ENCODE measurements around the gene UNC45B.
A peak's percentile ranks its signal among the peaks of the same experiment; 100 is the strongest.
"Not testable (repeated sequence)": the region's sequence is repeated elsewhere in the genome, so short reads cannot be mapped to it uniquely, and the experiment has no call there.

Gene UNC45B

GRCh38 chr17:35141681-35142466 is 5.7 kb upstream of the UNC45B start, which contains the start of gene NLE1:
Gene NLE1, minus strand, starts transcription at chr17:35142303. Its CDS starts 28 bp downstream, at chr17:35142275.
- peak; percentile 67 to 76 (median 74) for DNase-seq
- peak within 1 kb of the TSS; percentile 69 for H3K27ac ChIP-seq (ENCODE audit: insufficient read depth, low read length, poor library complexity, severe bottlenecking)
- H3K4me3 ChIP-seq (ENCODE audit: insufficient read depth, low read depth, low read length, poor library complexity, severe bottlenecking): peak within 1 kb of the TSS; percentile 89
- H3K36me3 ChIP-seq (ENCODE audit: control insufficient read depth, insufficient read depth, low read length): peaks cover 31% of the 10 kb centered on the region
- no peaks in the 10 kb centered on the region for H3K27me3 ChIP-seq (replicated peaks; ENCODE audit: control insufficient read depth, insufficient read depth, low read length, poor library complexity, severe bottlenecking)
- H3K4me1 ChIP-seq (ENCODE audit: control insufficient read depth, insufficient read depth, low read length, poor library complexity, severe bottlenecking): peaks cover 9% of the 10 kb centered on the region
- H3K9me3 ChIP-seq (ENCODE audit: control insufficient read depth, low read length): no peaks in the 10 kb centered on the region

DNA sequence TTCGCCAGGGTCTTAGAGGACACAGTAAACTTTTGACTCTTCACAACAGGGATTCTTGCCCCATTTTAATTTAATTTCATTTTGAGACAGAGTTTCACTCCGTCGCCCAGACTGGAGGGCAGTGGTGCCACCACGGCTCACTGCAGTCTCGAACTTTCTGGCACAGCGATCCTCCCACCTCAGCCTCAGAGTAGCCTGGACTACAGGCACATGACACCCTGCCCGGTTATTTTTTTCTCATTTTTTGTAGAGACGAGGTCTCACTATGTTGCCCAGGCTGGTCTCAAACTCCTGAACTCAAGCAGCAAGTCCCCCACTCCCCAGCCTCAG is 5.2 kb upstream of the UNC45B start:
- H3K36me3 ChIP-seq (ENCODE audit: control insufficient read depth, insufficient read depth, low read length): peaks cover 25% of the 10 kb centered on the region
- peaks cover 9% of the 10 kb centered on the region for H3K4me1 ChIP-seq (ENCODE audit: control insufficient read depth, insufficient read depth, low read length, poor library complexity, severe bottlenecking)
- H3K9me3 ChIP-seq (ENCODE audit: control insufficient read depth, low read length): no peaks in the 10 kb centered on the region
- no peak for DNase-seq
- H3K27me3 ChIP-seq (replicated peaks; ENCODE audit: control insufficient read depth, insufficient read depth, low read length, poor library complexity, severe bottlenecking): no peaks in the 10 kb centered on the region
- H3K27ac ChIP-seq (ENCODE audit: insufficient read depth, low read length, poor library complexity, severe bottlenecking): peak overlapping the region; percentile 69
- peak overlapping the region; percentile 89 for H3K4me3 ChIP-seq (ENCODE audit: insufficient read depth, low read depth, low read length, poor library complexity, severe bottlenecking)

- DNase-seq: no peak
- H3K27ac ChIP-seq (ENCODE audit: insufficient read depth, low read length, poor library complexity, severe bottlenecking): no peak overlapping the region
- peaks cover 4% of the 10 kb centered on the region for H3K36me3 ChIP-seq (ENCODE audit: control insufficient read depth, insufficient read depth, low read length)
- H3K27me3 ChIP-seq (replicated peaks; ENCODE audit: control insufficient read depth, insufficient read depth, low read length, poor library complexity, severe bottlenecking): no peaks in the 10 kb centered on the region
- H3K4me1 ChIP-seq (ENCODE audit: control insufficient read depth, insufficient read depth, low read length, poor library complexity, severe bottlenecking): peaks cover 9% of the 10 kb centered on the region
- H3K4me3 ChIP-seq (ENCODE audit: insufficient read depth, low read depth, low read length, poor library complexity, severe bottlenecking): no peak overlapping the region
- no peaks in the 10 kb centered on the region for H3K9me3 ChIP-seq (ENCODE audit: control insufficient read depth, low read length)
Observed at GRCh38 chr17:35144840-35145239, 2.8 kb upstream of the UNC45B start.

DNA sequence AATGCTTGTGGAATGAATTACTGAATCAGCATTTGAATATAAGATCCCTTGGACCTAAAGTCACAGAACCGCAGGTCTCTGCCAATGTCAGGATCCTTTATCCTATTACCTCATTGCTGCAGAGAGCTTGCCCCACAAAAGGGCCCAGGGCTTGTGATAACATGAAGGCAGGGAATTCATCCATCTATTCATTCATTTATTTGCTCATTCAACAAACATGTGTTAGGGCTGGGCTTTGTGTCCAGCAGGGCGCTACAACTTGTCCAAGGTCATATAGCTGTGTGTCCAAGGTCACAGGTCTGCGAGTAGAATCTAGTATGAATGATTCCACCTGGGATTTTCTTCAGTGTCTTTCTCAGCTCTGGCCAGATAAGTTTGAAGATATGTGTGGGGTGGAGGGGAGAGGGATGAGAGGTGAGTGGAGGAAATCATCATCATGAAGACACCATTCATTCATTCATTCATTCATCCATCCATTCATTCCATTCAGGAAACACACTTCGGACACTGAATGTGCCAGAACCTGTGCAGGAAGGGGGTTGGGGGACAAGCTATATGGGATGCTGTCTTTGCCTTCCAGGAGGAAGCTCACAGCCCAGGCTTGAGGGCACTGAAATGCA is 1.3 kb upstream of the UNC45B start:
- peaks cover 3% of the 10 kb centered on the region for H3K36me3 ChIP-seq (ENCODE audit: control insufficient read depth, insufficient read depth, low read length)
- no peak overlapping the region for H3K4me3 ChIP-seq (ENCODE audit: insufficient read depth, low read depth, low read length, poor library complexity, severe bottlenecking)
- H3K27ac ChIP-seq (ENCODE audit: insufficient read depth, low read length, poor library complexity, severe bottlenecking): no peak overlapping the region
- H3K4me1 ChIP-seq (ENCODE audit: control insufficient read depth, insufficient read depth, low read length, poor library complexity, severe bottlenecking): peaks cover 5% of the 10 kb centered on the region
- H3K27me3 ChIP-seq (replicated peaks; ENCODE audit: control insufficient read depth, insufficient read depth, low read length, poor library complexity, severe bottlenecking): no peaks in the 10 kb centered on the region
- no peak for DNase-seq
- H3K9me3 ChIP-seq (ENCODE audit: control insufficient read depth, low read length): no peaks in the 10 kb centered on the region

DNA sequence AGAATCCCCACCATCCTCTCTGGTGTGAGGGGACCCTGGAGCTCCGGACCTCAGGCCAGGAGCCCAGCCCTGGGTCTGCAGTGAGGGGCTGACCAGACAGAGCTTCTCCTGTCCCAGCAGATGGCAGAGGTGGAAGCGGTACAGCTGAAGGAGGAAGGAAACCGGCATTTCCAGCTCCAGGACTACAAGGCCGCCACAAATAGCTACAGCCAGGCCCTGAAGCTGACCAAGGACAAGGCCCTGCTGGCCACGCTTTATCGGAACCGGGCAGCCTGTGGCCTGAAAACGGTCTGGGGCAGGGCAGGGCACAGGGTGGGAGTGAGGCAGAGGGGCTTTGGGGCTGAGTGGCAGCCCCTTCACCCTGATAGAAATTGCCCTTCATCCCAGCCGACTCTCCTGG is 527 bp downstream of the UNC45B start:
- H3K4me3 ChIP-seq (ENCODE audit: insufficient read depth, low read depth, low read length, poor library complexity, severe bottlenecking): no peak overlapping the region
- no peak overlapping the region for H3K27ac ChIP-seq (ENCODE audit: insufficient read depth, low read length, poor library complexity, severe bottlenecking)
- no peaks in the 10 kb centered on the region for H3K27me3 ChIP-seq (replicated peaks; ENCODE audit: control insufficient read depth, insufficient read depth, low read length, poor library complexity, severe bottlenecking)
- no peak for DNase-seq
- H3K4me1 ChIP-seq (ENCODE audit: control insufficient read depth, insufficient read depth, low read length, poor library complexity, severe bottlenecking): no peaks in the 10 kb centered on the region
- H3K9me3 ChIP-seq (ENCODE audit: control insufficient read depth, low read length): no peaks in the 10 kb centered on the region
- H3K36me3 ChIP-seq (ENCODE audit: control insufficient read depth, insufficient read depth, low read length): no peaks in the 10 kb centered on the region

GRCh38 chr17:35149941-35150340 is 2.3 kb downstream of the UNC45B start:
- no peak overlapping the region for H3K27ac ChIP-seq (ENCODE audit: insufficient read depth, low read length, poor library complexity, severe bottlenecking)
- H3K4me3 ChIP-seq (ENCODE audit: insufficient read depth, low read depth, low read length, poor library complexity, severe bottlenecking): no peak overlapping the region
- H3K4me1 ChIP-seq (ENCODE audit: control insufficient read depth, insufficient read depth, low read length, poor library complexity, severe bottlenecking): no peaks in the 10 kb centered on the region
- H3K27me3 ChIP-seq (replicated peaks; ENCODE audit: control insufficient read depth, insufficient read depth, low read length, poor library complexity, severe bottlenecking): no peaks in the 10 kb centered on the region
- no peaks in the 10 kb centered on the region for H3K36me3 ChIP-seq (ENCODE audit: control insufficient read depth, insufficient read depth, low read length)
- no peak for DNase-seq
- no peaks in the 10 kb centered on the region for H3K9me3 ChIP-seq (ENCODE audit: control insufficient read depth, low read length)

GRCh38 chr17:35151080-35151479 is 3.5 kb downstream of the UNC45B start:
- not testable (repeated sequence) for H3K9me3 ChIP-seq (ENCODE audit: control insufficient read depth, low read length); H3K27ac ChIP-seq (ENCODE audit: insufficient read depth, low read length, poor library complexity, severe bottlenecking); H3K4me1 ChIP-seq (ENCODE audit: control insufficient read depth, insufficient read depth, low read length, poor library complexity, severe bottlenecking); H3K36me3 ChIP-seq (ENCODE audit: control insufficient read depth, insufficient read depth, low read length); DNase-seq; H3K4me3 ChIP-seq (ENCODE audit: insufficient read depth, low read depth, low read length, poor library complexity, severe bottlenecking); H3K27me3 ChIP-seq (replicated peaks; ENCODE audit: control insufficient read depth, insufficient read depth, low read length, poor library complexity, severe bottlenecking)

DNA sequence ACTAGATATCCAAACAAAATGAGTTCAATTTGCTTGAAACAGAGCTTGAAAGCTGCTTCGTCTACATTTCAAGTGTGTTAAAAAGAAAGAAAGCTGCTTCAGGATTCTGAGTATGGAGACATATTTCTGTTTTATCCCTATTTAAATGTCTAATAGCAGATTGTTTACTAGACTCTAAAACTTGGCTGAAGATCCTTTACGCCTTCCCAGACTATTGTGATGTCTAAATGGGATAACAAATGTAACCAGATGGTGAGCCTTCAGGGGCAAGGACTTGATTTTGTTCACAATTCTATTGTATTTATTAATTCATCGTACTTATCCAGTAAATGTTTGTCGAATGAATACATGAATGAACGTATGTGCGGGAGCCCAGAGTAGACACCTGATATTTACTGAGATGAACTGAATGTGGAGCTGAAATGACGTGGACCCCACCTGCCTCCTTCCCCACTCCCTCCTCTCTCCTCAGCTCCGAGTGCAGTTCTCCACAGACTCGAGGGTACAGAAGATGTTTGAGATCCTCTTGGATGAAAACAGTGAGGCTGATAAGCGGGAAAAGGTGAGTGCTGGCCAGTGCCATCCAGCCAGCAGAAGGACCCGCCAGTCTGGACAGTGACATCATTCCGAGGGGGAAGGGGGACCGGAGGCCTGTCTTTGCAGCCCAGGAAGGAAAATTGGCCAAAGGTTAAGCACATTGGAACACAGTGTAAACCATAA is 5.0 kb downstream of the UNC45B start:
- no peaks in the 10 kb centered on the region for H3K9me3 ChIP-seq (ENCODE audit: control insufficient read depth, low read length)
- no peak for DNase-seq
- H3K27me3 ChIP-seq (replicated peaks; ENCODE audit: control insufficient read depth, insufficient read depth, low read length, poor library complexity, severe bottlenecking): no peaks in the 10 kb centered on the region

DNA sequence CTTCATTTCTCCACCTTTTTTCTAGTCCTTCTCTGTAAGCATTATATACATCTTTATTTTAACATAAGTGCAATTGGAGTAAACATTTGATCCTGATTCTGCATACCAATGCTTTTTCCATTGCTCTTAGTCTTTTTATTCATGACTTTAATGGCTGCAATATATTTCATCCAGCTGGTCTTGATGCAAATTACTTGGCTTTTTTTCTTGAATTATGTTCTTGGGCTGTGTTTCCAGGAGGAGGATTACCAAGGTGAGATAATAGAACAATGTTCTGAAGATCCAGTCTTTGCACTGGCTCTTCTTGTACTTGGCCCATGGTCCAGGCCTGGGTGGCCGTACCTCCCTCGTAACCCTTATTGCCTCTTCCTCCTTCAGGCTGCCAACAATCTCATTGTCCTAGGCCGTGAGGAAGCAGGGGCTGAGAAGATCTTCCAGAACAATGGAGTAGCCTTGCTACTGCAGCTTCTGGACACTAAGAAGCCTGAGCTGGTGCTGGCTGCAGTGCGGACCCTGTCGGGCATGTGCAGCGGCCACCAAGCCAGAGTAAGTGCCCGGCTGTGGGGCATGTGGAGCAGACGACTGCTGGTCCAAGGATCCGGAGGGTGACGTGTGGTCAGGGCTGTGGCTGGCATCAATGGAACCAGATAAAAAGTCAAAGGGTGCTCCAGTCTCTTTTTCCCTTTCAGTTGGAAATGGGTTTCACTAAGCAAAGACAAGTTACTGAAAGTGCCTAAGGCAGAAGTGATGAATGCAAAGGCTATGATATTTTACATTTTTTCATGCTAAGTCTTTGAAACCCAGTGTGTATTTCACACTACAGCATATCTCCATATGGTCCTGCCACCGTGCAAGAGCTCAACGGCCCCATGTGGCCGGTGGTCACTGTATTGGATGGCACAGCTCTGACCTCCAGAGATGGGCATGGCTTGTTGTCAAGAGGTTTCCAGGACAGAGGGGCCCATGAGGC is 6.9 kb downstream of the UNC45B start:
- Histone ChIP-seq H3K4me3 (ENCODE audit: insufficient read depth, low read depth, low read length, poor library complexity, severe bottlenecking) (no peak overlapping the region), H3K9me3 (ENCODE audit: control insufficient read depth, low read length) (no peaks in the 10 kb centered on the region), H3K27ac (ENCODE audit: insufficient read depth, low read length, poor library complexity, severe bottlenecking) (no peak overlapping the region), H3K27me3 (replicated peaks; ENCODE audit: control insufficient read depth, insufficient read depth, low read length, poor library complexity, severe bottlenecking) (no peaks in the 10 kb centered on the region), H3K36me3 (ENCODE audit: control insufficient read depth, insufficient read depth, low read length) (no peaks in the 10 kb centered on the region), H3K4me1 (ENCODE audit: control insufficient read depth, insufficient read depth, low read length, poor library complexity, severe bottlenecking) (no peaks in the 10 kb centered on the region)
- no peak for DNase-seq

More for the DNA sequence above, 5.0 kb downstream of the UNC45B start:
- Histone ChIP-seq H3K4me3 (ENCODE audit: insufficient read depth, low read depth, low read length, poor library complexity, severe bottlenecking) (no peak overlapping the region), H3K4me1 (ENCODE audit: control insufficient read depth, insufficient read depth, low read length, poor library complexity, severe bottlenecking) (no peaks in the 10 kb centered on the region), H3K27ac (ENCODE audit: insufficient read depth, low read length, poor library complexity, severe bottlenecking) (no peak overlapping the region), H3K36me3 (ENCODE audit: control insufficient read depth, insufficient read depth, low read length) (no peaks in the 10 kb centered on the region)
